Stimulated activated CD4-positive, alpha-beta T cell treated with anti-CD3 and anti-CD28 coated beads, Interleukin-4, amount 100 ng/mL, for 24 hours (primary cell): Measurements from ENCODE around the gene MBOAT7.

ENCODE experiments used
- DNase-seq: peaks from one replicate; pipeline ENCODE4 v3.0.0-alpha.2; 2020

Gene MBOAT7

GRCh38 chr19:54160854-54161253 is 28.5 kb downstream of the MBOAT7 start:
- DNase-seq, result no peak

- DNase-seq, result no peak
These were observed 29.1 kb downstream of the MBOAT7 start for GRCh38 chr19:54160182-54160811.

GRCh38 chr19:54159352-54160181 is 29.8 kb downstream of the MBOAT7 start, which contains the start of gene LENG1:
LENG1 (minus strand) TSS chr19:54159721; CDS start chr19:54159695, 26 bp downstream.
- DNase-seq, result peak; percentile 100

GRCh38 chr19:54158812-54159351 is 30.5 kb downstream of the MBOAT7 start:
- DNase-seq, result peak; percentile 47

- DNase-seq, result no peak
These were observed 32.4 kb downstream of the MBOAT7 start for GRCh38 chr19:54156953-54157352.

GRCh38 chr19:54156490-54156889 is 32.9 kb downstream of the MBOAT7 start:
- DNase-seq, result no peak

- DNase-seq, result no peak
These were observed 33.7 kb downstream of the MBOAT7 start for GRCh38 chr19:54155694-54156093.

GRCh38 chr19:54154603-54155345 is 34.6 kb downstream of the MBOAT7 start:
- no peak for DNase-seq

- DNase-seq, result no peak
These were observed 35.6 kb downstream of the MBOAT7 start for GRCh38 chr19:54153731-54154326.

- DNase-seq, result no peak
These were observed 36.4 kb downstream of the MBOAT7 start for GRCh38 chr19:54152878-54153524.

GRCh38 chr19:54152267-54152666 is 37.1 kb downstream of the MBOAT7 start:
- no peak for DNase-seq

- DNase-seq, result no peak
These were observed 37.9 kb downstream of the MBOAT7 start for GRCh38 chr19:54151362-54152035.

GRCh38 chr19:54149021-54149812 is 40.2 kb downstream of the MBOAT7 start:
- no peak for DNase-seq

GRCh38 chr19:54148158-54148557 is 41.2 kb downstream of the MBOAT7 start:
- DNase-seq, result no peak

- DNase-seq, result no peak
These were observed 41.7 kb downstream of the MBOAT7 start for GRCh38 chr19:54147676-54148075.

- DNase-seq, result no peak
These were observed 43.7 kb downstream of the MBOAT7 start for GRCh38 chr19:54145541-54146158.

- DNase-seq, result no peak
These were observed 47.1 kb downstream of the MBOAT7 start for GRCh38 chr19:54142166-54142780.

- no peak for DNase-seq
These were observed 48.0 kb downstream of the MBOAT7 start for GRCh38 chr19:54141356-54141755.

GRCh38 chr19:54138489-54139256 is 50.7 kb downstream of the MBOAT7 start:
- DNase-seq, result peak; percentile 47
